Kidney capillary endothelial cell (primary cell): ENCODE results near the gene TSHR.

Experiments used
- DNase-seq: peaks from one replicate; pipeline ENCODE4 v3.0.0-alpha.2; 2018; ENCODE audit warnings: low spot score

TSHR gene

GRCh38 chr14:81137316-81137715, 181.9 kb downstream of the TSHR start:
- DNase-seq: peak; percentile 76

DNA sequence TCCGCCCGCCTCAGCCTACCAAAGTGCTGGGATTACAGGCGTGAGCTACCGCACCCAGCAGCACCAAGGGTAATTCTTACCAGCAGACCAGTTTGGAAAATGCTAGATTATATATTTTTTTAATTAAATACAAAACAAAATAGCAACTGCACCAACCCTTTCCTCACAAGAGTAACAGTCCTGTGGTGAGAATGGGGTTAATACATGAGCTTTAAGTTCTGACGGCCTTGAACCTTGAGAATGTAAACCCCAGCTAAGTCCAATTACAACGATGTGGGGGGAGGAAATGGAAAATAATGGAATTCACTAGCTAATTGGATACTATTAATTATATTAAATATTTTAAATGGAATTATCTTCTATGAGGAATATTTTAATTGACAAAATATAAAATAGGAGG, 183.0 kb downstream of the TSHR start:
- no peak for DNase-seq

DNA sequence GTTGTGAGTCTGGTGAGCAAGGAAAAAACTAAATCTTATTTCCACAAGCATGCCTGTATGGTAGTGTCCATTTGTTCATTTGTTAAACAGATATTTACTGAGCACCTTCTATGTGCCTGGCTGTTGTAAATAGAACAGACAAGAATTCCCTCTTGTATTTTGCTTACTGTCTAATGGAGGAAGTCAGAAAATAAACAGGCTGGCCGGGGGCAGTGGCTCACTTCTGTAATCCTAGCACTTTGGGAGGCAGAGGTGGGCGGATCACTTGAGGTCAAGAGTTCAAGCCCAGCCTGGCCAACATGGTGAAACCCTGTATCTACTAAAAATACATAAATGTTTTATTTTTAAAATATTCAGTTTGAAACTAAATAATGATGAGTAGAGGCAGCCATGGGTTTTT, 186.0 kb downstream of the TSHR start:
- no peak for DNase-seq

- no peak for DNase-seq
Measured at GRCh38 chr14:81143793-81144192, 188.4 kb downstream of the TSHR start.

DNA sequence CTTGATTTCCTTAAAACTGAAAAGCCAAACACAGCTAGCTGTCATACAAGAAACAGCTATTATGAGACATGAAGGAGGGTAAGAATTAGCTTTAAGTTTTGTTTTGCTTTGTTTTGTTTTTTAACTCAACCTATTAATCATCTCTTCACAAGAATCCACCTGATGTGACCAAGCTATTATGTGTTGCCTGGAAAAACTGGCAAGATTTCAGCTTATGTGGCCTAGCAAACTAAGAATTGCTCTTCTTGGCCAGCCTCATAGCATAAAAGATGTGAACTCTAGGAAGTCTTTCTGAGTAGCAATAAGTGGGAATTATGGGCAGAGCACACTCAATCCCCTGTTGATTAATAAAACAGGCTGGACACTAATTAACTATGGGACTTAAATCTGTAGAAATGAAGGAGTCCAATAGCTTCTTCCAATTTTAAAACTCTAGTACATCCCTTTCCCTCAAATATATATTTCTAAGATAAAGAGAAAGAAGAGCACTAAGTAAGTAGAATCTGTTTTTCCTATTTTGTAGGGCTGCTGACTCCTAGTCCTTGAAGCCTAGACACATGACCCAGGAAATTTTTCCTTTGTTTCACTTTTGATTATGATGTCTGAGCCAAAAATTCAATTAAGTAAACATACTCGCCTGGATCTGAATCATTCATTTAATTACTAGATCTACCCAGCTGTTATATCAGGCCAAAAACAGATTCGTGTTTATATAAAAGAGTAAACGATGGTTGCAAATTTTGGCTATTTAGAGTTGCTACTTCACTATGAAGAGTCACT, 189.6 kb downstream of the TSHR start:
- DNase-seq: no peak

DNA sequence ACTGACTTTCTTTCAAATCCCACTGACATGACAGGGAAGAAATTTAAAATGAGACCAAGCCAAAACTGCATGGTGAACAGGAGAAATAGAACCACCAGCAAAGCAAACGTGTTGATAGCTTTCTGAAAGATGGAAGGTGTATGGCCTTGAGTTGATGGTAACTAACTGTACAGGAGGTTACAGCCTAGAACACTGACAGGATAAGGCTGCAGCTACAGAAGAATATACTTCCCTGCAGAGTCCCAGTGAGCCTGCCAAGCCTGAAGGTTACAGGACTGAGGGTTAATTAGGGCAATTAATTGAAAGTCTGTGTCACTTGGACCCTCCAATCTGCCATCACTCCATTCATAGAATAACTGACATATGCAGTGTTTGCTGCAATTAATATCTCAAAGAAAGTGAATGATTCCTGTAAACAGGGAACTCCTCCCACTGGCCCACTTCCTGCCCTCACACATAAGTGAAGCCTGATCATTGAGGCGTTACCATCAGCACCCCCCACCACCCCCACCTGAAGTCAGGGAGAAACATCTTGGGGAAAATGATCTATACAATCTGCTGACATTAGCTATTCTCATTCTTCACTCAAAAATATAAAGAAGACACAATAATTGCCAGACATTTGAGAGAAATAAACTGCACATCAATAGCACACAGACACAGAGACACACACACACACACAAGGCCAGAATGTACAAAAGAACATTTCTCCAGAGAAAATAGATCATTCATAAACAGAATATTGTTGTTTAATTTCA, 191.9 kb downstream of the TSHR start:
- DNase-seq: no peak

- DNase-seq: no peak
Measured at GRCh38 chr14:81148635-81149034, 193.2 kb downstream of the TSHR start.

DNA sequence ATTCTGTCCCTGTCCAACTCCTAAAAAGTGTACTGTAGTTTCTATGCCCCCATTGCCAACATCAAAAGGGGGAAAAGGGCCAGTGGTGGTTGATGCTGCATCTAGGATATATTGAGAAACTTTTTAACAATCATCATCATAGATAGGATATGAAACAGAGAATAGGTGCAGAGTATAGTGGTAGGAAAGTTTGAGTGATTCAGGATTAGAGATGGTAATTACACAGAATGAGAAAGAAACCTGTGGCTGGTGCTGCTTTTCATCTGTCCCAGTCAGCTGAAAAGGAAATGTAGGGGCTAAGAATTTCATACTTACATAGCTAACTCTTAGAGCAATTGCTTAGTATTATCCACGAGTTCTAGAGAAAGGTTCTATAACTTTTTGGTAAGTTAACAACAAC, 197.8 kb downstream of the TSHR start:
- no peak for DNase-seq

GRCh38 chr14:81157431-81157830, 202.0 kb downstream of the TSHR start:
- DNase-seq: no peak

- no peak for DNase-seq
Measured at GRCh38 chr14:81161088-81161487, 205.7 kb downstream of the TSHR start.

DNA sequence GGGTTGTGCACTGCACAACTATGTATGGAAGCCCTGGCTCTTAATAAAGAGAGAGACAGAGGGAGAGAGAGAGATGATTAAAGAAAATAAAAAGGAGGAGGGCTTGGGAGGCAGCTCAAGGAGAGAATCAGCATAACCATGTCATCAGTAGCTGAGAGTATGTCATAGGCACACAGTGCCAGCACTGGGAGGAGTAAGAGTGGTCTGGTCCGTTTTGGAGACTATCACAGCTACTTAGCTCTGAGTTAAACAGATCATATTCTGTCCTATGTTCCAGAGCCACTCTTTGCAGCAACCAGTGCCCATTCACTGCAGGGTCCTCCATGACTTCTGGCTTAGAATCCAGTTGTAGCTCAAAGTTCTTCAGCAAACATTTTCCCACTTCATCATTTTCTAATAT, 206.3 kb downstream of the TSHR start:
- no peak for DNase-seq

- peak; percentile 30 for DNase-seq
Measured at GRCh38 chr14:81162941-81163340, 207.5 kb downstream of the TSHR start.

DNA sequence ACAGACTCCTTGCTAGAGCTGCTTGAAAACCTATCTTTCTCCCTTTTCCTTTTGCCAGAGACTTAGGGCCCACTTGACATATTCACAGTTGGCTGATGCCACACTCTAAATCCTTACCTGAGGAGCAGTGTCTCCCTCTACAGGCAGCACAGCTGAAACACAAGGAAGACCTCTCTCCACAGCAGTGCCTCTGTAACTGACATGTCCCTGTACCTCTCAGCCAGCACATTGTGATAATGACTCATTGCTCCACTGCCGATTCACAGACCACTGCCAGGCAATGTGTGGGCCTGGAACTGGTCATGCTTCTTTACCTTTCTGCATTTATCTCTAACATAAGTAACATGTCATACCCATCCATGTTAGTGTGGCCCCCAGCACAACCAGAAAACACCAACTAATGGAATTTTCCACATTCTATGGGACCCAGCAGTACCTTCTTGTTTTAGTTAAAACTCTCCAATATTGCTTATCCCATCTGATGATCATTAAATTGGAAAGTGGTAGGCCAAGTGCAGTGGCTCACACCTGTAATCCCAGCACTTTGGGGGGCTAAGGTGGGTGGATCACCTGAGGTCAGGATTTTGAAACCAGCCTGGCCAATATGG, 208.8 kb downstream of the TSHR start:
- peak; percentile 67 for DNase-seq

GRCh38 chr14:81165188-81165587, 209.8 kb downstream of the TSHR start:
- no peak for DNase-seq

GRCh38 chr14:81166121-81166520, 210.7 kb downstream of the TSHR start:
- no peak for DNase-seq

DNA sequence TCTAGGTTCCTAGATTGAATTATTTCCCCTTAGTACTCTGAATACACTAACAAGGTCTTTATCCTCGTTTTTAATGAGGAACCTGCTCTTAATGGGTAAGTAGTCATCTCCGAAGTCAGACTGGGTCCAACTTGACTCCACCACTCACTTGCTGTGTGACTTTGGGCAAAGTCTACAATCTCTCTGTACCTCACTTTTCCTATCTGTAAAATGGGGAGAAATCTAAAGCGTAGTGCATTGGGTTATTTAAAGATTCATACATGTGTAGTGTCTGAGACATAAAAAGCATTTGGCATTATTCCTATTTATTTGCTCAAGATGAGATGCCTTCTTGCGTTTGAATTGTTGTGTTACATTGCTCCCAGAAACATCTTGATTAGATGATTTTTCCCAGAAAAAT, 213.8 kb downstream of the TSHR start:
- DNase-seq: no peak

DNA sequence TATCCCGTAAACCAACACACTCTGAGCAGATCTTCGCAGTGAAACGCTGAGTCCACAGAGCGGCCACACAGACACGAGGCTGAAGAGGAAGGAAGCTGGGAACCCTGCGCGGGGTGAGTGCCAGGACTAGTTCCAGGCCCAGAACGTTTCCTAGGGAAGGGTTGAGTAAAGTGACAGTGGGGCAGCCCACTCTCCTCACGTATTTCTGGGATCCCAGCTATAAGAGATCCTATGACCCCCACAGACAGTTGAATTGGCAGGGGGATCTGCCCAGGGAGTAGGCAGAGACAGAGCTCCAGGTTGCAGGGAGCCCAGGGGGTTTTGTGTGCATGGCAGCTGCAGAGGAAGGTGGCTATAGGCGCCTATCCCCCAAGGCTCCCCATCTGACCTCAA, 214.3 kb downstream of the TSHR start:
- peak; percentile 44 for DNase-seq

DNA sequence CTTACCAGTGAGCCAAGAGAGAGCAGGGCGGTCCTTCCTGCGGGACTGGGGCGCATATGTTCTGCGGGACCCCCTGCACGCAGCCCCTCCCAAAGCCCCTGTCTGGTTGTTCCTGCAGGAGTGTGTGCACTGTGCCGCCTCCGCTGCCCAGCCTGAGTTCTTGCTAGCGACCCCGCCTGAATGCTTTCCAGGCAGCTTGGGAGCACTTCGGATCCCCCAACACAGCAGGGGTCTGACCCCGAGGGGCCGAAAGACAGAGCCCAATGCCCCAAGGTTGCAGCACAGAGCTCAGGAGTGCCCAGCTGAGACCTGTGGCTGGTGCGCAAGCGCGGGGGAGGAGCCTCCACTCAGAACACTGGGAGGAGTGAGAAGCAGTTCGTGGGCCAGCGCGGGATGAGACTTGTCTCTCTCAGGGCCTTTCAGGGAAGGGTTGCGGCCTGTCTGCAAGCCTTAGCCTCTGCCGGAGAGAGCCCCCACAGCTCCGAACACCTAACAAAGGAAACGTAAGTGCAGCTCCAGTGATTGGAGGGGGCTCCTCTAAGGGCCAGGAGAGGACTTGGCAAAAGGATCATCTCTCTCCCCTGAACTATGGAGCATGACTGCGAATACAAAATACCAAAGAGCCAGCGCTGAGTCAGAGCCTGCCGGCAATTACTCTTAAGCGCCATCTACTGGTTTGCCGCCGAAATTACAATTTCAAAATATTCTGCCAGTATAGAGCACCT, 214.8 kb downstream of the TSHR start:
- peak; percentile 89 for DNase-seq

GRCh38 chr14:81170829-81171195, 215.4 kb downstream of the TSHR start:
- DNase-seq: no peak

DNA sequence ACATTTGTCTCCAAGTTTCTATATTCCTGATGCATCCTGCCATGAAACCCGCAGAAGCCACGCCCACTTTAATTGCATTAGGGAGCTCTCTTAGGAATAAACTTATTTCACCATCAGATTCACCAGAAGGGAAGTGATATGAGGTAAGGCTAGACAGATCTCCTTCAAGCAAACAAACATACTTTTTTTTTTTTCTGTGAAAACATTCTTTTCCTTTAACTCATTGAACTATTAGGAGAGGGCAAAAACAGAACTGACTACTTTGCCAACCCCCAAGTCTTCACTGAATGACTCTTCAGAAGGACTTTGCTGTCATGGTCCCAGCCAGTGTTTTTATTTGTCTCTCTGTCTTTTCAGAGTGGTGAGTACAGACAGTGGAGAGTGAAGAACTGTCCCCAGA, 216.9 kb downstream of the TSHR start:
- no peak for DNase-seq

DNA sequence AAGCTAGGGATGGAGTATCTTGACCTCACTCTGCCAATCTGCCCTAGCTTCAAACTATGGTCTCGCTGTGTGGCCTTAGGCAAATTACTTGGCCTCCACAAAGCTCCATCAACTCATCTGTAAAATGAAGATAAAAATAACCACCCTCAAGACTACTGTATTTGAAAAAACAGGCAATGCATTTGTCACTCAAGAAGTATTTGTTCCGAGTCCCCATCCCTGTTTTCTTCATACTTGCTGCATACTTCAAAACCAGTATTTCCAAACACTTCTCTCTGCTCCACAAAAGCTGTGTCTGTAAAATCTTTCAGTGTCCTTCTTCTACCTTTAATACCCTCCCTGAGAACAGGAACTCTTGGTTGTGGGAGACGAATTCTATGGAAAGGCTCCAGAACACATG, 217.5 kb downstream of the TSHR start:
- no peak for DNase-seq

GRCh38 chr14:81176241-81176640, 220.8 kb downstream of the TSHR start:
- no peak for DNase-seq

DNA sequence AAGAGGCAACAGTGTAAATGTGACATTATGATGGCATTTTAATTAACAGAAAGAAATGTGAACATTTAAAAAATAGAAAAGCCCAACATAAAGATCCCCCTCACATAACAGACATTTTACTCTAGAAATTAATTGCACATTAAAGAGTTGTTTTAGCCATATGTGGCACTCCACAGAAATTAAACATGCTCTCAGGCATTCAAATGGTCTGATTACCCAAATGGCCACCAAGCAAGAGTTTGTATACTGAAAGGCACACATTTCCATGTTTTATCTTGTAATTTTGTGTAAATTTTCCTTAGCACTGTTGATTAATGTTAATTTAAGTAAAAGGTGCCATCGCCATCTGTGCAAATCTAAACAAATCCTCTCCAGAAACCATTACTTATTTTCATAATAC, 221.8 kb downstream of the TSHR start:
- DNase-seq: no peak
